ENCODE data around the gene CENPQ. TPM values are rescaled to one million over a fixed set of nuclear protein-coding genes. Genes with fewer than 3 reads are reported as not detected.

CENPQ gene
- total RNA-seq, 1 donor from 2014 or later = 3.3 TPM

DNA sequence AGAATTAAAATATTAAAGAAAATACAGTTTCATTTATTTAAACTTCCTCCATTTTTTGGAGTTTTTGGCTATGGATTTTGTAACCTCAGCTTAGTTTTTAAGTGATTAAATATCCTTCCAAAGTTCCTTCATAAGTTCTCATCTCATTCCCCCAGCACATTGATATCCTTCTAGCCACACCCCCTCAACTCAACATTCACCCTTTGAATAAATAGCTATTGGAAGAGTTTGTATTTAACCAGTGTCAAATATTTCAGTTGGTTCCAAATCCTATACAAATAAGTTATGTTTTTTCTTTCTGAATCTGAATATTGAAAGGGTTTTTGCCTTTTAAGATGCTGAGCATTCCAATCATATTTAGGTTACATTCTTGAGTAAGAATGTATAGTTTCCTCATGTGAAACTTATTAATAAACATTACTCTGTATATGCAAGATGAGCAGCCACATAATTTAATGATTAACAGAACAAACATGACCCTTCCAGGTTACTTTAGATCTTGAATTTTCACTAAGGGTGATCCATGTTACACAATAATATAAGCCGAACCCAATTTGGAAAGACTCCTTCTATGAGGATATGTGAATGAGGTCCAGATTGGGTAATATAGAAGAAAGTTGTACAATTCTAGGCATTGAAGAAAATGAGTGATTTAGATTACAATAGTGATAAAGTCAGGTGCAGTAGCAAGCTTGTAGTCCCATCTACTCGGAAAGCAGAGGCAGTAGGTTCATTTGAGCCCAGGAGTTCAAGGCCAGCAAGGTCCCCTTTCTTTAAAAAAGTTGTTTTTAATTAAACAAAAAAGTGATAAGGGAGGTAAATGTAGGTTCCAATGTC, 50.2 kb downstream of the CENPQ start:
- TF ChIP-seq, protein P1, sequence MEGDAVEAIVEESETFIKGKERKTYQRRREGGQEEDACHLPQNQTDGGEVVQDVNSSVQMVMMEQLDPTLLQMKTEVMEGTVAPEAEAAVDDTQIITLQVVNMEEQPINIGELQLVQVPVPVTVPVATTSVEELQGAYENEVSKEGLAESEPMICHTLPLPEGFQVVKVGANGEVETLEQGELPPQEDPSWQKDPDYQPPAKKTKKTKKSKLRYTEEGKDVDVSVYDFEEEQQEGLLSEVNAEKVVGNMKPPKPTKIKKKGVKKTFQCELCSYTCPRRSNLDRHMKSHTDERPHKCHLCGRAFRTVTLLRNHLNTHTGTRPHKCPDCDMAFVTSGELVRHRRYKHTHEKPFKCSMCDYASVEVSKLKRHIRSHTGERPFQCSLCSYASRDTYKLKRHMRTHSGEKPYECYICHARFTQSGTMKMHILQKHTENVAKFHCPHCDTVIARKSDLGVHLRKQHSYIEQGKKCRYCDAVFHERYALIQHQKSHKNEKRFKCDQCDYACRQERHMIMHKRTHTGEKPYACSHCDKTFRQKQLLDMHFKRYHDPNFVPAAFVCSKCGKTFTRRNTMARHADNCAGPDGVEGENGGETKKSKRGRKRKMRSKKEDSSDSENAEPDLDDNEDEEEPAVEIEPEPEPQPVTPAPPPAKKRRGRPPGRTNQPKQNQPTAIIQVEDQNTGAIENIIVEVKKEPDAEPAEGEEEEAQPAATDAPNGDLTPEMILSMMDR (IDR thresholded peaks at IDR 0.05; ENCODE audit: insufficient read depth, low read length, poor library complexity, severe bottlenecking) = no peak
- no peaks in the 10 kb centered on the region for H3K27me3 ChIP-seq (ENCODE audit: control insufficient read depth, insufficient read depth, low read length)
- H3K36me3 ChIP-seq (ENCODE audit: control insufficient read depth, insufficient read depth, low read length) = no peaks in the 10 kb centered on the region
- no peak for DNase-seq (ENCODE audit: low read depth)
- no peak overlapping the region for H3K4me3 ChIP-seq (ENCODE audit: low read depth, low read length)

DNA sequence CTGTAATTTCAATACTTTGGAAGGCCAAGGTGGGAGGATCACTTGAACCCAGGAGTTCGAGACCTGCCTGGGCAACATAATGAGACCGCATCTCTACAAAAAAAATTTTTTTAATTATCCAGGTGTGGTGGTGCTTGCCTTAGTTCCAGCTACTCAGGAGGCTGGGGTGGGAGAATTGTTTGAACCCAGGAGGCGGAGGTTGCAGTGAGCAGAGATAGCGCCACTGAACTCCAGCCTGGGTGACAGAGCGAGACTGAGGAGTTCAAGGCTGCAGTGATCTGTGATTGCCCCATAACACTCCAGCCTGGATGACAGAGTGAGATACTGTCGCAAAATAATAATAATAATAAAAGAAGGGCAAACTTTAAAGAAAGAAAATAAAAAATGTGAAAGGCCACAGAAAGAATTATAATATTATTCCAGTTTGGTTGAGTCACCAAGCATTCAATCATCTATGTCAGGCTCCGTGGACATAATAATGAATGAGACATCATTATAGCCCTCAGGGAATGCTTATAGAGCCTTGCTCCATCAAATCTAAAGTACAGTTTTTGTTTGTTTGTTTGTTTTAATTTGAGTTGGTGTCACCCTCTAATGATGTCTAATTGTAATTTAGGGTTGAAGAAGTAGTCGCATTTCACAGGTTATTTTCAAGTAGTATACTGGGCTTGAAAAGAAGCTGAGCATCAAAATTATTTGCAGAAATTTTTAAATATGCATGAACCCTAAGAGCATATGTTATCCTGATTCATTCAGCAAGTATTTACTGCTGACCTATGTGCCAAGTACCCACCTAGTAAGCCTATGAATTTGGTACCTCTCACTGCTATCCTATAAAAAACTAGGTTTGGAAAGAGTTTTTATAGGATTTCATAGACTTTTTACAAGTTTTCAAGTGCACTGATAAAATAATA, 51.7 kb downstream of the CENPQ start:
- H3K27me3 ChIP-seq (ENCODE audit: control insufficient read depth, insufficient read depth, low read length) = no peaks in the 10 kb centered on the region
- no peak overlapping the region for H3K4me3 ChIP-seq (ENCODE audit: low read depth, low read length)
- TF ChIP-seq, protein P1 (IDR thresholded peaks at IDR 0.05; ENCODE audit: insufficient read depth, low read length, poor library complexity, severe bottlenecking) = no peak
- DNase-seq (ENCODE audit: low read depth) = no peak
- no peaks in the 10 kb centered on the region for H3K36me3 ChIP-seq (ENCODE audit: control insufficient read depth, insufficient read depth, low read length)

DNA sequence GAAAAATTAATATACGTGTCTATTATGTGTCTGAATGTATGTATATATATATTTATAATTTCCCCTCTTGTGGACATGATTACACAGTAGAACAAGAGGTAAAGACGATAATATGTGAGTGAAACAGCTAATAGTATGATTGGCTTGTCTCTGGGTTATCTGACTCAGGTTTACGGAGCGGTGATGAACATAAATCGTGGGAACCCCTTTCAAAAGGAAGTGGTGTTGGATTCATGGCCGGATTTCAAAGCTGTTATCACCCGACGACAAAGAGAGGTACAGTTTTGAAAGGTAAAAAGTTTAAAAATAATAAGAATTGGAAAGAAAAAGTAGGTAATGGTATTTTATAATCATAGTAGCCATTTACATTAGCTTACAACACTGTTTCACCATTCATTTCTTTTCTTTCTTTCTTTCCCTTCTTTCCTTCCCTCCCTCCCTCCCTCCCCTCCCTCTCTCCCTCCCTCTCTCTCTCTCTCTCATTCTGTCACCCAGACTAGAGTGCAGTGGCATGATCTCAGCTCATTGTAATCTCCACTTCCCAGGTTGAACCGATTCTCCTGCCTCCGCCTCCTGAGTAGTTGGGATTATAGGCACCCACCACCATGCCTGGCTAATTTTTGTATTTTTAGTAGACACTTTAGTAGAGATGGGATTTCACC, 52.4 kb downstream of the CENPQ start:
- no peak for DNase-seq (ENCODE audit: low read depth)
- H3K36me3 ChIP-seq (ENCODE audit: control insufficient read depth, insufficient read depth, low read length) = no peaks in the 10 kb centered on the region

DNA sequence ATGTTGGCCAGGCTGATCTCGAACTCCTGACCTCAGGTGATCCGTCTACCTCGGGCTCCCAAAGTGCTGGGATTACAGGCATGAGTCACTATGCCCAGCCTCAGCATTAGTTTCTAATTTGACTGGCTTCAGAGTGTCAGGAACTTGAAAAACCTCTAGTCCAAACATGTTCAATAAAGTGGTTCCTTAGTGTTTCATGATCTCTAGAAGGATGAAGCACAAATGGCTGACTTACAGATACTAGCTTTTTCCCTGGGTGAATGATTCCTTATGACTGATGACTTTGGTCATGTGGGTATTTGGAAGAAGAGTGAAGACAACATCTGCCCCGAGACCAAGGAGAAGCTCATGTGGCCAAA, 53.0 kb downstream of the CENPQ start:
- TF ChIP-seq, protein P1 (IDR thresholded peaks at IDR 0.05; ENCODE audit: insufficient read depth, low read length, poor library complexity, severe bottlenecking) = no peak
- no peak for DNase-seq (ENCODE audit: low read depth)
- Histone ChIP-seq H3K4me3 (ENCODE audit: low read depth, low read length) (no peak overlapping the region), H3K27me3 (ENCODE audit: control insufficient read depth, insufficient read depth, low read length) (no peaks in the 10 kb centered on the region), H3K36me3 (ENCODE audit: control insufficient read depth, insufficient read depth, low read length) (no peaks in the 10 kb centered on the region)

More for the DNA sequence above, 52.4 kb downstream of the CENPQ start:
- Histone ChIP-seq H3K4me3 (ENCODE audit: low read depth, low read length) (no peak overlapping the region), H3K27me3 (ENCODE audit: control insufficient read depth, insufficient read depth, low read length) (no peaks in the 10 kb centered on the region)
- TF ChIP-seq, protein P1 (IDR thresholded peaks at IDR 0.05; ENCODE audit: insufficient read depth, low read length, poor library complexity, severe bottlenecking) = no peak

DNA sequence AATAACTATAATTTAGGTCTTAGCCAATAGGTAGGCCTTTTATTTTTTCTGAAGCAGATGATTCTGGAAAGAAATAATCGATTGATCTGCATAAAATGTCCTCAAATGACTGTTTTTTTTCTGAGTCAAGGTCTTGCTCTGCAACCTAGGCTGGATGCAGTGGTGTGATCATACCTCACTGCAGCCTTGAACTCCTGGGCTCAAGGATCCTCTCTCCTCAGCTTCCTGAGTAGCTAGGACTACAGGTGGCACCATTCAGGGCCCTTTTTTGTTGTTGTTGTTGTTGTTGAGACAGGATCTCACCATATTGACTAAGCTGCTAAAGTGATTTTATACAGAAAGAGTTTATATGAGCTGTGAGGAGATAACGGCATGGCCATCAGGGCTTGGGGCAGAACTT, 54.7 kb downstream of the CENPQ start:
- H3K4me3 ChIP-seq (ENCODE audit: low read depth, low read length) = no peak overlapping the region
- no peaks in the 10 kb centered on the region for H3K36me3 ChIP-seq (ENCODE audit: control insufficient read depth, insufficient read depth, low read length)
- H3K27me3 ChIP-seq (ENCODE audit: control insufficient read depth, insufficient read depth, low read length) = no peaks in the 10 kb centered on the region
- DNase-seq (ENCODE audit: low read depth) = no peak
- TF ChIP-seq, protein P1 (IDR thresholded peaks at IDR 0.05; ENCODE audit: insufficient read depth, low read length, poor library complexity, severe bottlenecking) = no peak
